HuH-7.5 (cell line): ENCODE results near the gene NSA2.
A peak's percentile ranks its signal among the peaks of the same experiment; 100 is the strongest.
"Not testable (repeated sequence)": the region's sequence is repeated elsewhere in the genome, so short reads cannot be mapped to it uniquely, and the experiment has no call there.

Experiments used
- DNase-seq: peaks from one replicate; pipeline ENCODE4 v3.0.0; 2011; ENCODE audit warnings: low spot score

The NSA2 gene

GRCh38 chr5:74766849-74767578 lies at the start of gene NSA2, which contains the start of gene GFM2:
NSA2 (plus strand) TSS chr5:74767249; CDS start chr5:74767361, 112 bp downstream.
GFM2 (minus strand) TSS chr5:74767117; CDS start chr5:74763742, 3,375 bp downstream.
- DNase-seq = peak; percentile 16

GRCh38 chr5:74717596-74717995 lies 49.5 kb upstream of the NSA2 start:
- DNase-seq = no peak

- DNase-seq = no peak
Observed at GRCh38 chr5:74722271-74722670, 44.8 kb upstream of the NSA2 start.

DNA sequence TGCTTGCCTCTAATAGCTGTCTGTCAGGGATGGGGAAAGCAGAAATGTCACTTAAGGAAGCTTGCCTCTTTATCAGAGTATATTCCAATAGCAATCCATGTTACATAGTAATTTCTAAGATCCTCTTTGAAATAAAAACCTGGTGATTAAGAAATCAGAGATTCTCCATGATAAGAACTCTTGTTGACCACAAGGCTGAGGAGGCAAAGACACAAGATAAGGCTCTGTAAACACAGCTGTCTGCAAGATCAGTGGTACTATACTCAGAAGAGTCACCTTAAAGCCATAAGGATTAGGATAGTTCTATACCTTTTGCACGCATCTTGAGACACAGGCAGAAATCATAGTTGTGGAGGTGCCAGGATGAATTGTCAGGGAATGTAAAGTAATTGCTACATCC lies 41.7 kb upstream of the NSA2 start:
- DNase-seq = no peak

DNA sequence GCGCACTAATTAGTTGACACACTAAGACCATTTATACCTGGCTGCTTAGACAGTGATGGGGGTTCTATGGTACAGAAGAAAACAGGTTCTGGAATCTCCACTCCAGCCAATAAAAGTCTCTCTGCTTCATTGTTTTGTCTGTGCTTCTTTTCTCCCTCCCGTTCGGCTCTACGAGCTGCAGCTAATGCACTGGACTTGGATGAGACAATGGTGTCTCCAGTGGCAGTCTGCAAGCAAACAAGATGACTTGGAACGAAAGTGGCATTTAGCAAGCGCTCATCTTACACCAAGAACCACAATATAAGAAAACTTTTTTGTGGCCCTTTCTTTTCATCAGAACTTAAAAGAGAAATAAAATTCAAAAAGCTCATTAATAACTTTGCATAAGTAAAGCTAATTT lies 30.3 kb upstream of the NSA2 start:
- no peak for DNase-seq

DNA sequence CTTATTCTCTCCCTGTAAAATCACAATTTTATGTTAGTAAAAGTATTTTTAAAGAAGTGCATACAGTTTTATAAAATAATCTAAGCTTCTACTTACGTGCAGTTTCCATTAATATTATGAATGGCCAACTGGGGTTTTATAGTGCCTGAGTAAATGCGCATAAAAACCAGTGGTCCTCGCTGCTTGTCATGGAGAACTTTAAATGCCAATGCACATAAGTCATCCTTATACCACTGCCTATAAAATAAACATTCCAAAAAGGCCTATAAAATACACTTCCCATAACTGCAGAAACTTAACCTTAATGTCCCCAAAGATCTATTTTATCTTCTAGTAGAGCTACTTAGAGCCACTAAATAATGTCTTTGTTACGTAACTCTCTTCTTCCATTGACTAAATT lies 28.6 kb upstream of the NSA2 start:
- no peak for DNase-seq

DNA sequence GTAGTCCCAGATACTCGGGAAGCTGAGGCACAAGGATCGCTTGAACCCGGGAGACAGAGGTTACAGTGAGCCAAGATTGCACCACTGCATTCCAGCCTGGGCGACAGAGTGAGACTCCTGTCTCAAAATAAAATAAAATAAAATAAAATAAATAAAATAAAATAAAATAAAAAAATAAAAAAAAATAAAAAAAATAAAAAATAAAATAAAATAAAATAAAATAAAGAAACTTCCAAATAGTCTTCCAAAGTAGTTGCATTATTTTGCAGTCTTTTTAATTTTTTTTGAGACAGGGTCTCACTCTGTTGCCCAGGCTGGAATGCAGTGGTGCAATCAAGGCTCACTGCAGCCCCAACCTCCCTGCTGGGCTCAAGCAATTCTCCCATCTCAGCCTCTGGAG lies 18.3 kb upstream of the NSA2 start:
- DNase-seq = not testable (repeated sequence)

DNA sequence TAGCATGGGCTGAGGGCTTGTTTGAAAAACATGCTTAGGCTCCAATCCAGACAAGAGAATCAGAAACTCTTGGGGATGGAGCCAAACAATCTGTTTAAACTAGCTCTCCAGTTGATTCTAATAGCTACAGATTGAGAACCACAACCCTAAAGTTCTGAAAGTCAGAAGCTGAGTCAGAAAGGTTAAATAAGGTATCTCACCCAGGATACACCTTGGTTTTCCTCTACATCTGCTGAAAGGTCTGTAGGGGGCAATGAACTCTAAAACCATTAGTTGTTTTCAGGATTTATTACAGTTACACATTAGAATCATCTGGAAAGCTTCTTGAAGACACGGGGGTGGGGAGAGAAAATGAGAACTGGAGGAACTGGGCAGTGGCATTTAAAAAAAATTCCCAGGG lies 5.8 kb upstream of the NSA2 start:
- no peak for DNase-seq

GRCh38 chr5:74762599-74762998 lies 4.5 kb upstream of the NSA2 start:
- no peak for DNase-seq

GRCh38 chr5:74763504-74763903 lies 3.5 kb upstream of the NSA2 start:
- DNase-seq = no peak

- no peak for DNase-seq
Observed at GRCh38 chr5:74765201-74765600, 1.8 kb upstream of the NSA2 start.

- no peak for DNase-seq
Observed at GRCh38 chr5:74765929-74766328, 1.1 kb upstream of the NSA2 start.

GRCh38 chr5:74766418-74766848 lies 616 bp upstream of the NSA2 start:
- DNase-seq = peak; percentile 14

DNA sequence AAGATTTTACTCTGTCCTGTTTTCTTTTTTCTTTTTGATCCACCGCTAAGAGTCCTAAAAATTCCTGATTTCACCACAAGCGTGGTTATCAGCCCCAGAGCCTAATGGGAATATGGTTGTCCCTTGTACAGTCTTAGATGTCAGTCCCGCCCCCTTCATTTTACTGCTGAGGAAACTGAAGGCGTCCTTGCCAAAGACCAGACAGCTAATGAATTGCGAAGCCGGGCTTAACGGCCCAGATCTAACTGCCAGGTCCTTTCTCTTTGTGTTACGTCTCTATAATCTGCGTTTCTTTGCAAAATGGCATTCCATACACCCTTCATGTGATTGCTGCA lies 497 bp downstream of the NSA2 start:
- no peak for DNase-seq

DNA sequence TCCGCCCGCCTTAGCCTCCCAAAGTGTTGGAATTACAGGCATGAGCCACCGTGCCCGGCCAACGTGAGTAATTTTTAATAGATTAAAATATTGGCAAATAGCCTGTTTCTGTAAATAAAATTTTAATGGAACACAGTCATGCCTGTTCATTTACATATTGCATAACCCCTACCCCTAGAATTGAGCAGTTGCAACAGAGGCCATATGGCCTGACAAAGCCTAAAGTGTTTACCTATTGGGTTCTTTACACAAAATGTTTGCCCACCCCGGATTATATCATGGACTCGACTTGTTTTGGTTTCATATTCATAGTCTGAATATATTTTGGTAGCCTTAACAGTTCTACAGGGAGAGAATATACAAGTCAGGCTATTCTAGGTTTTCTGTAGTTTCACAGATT lies 5.3 kb downstream of the NSA2 start:
- no peak for DNase-seq

GRCh38 chr5:74778609-74779008 lies 11.6 kb downstream of the NSA2 start:
- no peak for DNase-seq

DNA sequence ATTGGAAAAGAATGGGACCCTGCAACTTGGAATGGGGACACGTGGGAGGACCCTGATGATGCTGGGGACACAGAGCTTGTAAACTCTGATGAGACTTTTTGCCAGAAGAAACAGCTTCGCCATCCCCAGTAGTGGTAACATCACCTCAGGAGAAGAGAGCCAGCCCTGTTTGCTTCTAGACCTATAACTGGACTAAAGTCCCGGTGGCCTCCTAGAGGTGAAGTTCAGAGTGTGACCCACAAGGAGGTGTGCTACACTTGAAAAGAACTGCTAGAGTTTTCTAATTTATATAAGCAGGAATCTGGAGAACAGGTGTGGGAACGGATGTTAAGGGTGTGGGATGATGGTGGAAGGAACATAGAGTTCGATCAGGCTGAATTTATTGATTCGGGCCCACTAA lies 19.8 kb downstream of the NSA2 start:
- no peak for DNase-seq

GRCh38 chr5:74787424-74787823 lies 20.4 kb downstream of the NSA2 start:
- DNase-seq = no peak

- DNase-seq = not testable (repeated sequence)
Observed at GRCh38 chr5:74791669-74792068, 24.6 kb downstream of the NSA2 start.

DNA sequence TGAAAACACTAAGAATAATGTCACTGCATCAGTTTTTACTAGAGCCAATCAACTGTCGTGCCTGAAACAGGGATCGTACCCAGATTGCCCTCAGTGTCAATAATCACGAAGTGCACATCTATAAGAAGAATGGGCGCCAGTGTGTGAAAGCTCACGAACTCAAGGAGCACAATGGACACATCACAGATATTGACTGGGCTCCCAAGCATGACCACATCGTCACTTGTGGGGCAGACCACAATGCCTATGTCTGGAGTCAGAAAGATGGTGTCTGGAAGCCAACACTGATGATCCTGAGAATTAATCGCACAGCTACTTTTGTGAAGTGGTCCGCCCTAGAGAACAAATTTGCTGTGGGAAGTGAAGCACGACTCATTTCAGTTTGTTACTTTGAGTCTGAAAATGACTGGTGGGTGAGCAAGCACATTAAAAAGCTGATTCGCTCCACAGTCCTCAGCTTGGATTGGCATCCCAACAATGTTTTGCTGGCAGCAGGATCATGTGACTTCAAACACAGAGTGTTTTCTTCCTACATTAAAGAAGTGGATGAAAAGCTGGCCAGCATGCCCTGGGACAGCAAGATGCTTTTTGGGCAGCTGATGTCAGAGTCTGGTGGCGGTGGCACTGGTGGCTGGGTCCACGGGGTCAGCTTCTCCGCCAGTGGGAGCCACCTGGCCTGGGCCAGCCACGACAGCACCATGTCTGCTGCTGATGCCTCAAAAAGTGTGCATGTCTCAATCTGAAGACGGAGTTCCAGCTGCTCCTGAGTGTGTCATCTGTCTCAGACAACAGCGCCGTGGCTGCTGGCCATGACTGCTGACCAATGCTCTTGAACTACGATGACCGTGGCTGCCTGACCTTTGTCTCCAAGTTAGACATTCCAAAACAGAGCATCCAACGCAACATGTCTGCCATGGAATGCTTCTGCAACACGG lies 32.2 kb downstream of the NSA2 start:
- no peak for DNase-seq

DNA sequence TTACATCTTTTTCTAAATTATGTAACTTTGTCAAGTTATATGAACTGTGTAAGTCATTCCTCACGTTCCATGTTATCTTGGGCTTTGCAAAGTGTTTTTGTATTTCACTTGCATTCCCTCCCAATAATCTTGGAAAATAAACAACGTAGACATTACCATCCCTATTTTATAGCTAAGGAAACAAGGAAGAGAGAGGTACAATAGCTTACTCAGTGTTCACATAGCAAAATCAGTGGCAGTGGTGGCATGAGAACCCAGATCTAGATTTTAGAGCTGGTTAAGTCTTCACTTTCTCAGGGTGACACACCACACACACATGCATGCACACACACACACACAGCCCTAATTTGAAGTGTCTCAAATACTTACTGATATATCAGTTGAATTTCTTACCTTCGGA lies 34.1 kb downstream of the NSA2 start:
- DNase-seq = no peak

DNA sequence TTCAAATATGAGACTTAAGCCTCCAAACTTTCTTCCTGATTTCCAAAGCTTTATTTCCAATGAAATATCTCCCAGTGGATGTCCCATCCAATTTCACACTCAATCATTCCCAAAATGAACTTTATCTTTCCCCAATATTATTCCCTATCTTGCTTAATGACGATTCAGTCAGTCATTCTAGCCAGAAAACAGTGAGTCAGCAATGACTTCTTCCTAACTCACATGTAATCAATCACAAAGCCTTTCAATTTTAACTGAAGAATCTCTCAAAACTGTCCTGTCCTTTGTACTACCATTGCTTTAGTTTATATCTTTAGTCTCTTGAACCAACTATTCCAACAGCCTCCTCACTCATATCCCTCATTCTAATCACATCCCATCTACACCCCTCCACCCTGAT lies 34.9 kb downstream of the NSA2 start:
- no peak for DNase-seq

DNA sequence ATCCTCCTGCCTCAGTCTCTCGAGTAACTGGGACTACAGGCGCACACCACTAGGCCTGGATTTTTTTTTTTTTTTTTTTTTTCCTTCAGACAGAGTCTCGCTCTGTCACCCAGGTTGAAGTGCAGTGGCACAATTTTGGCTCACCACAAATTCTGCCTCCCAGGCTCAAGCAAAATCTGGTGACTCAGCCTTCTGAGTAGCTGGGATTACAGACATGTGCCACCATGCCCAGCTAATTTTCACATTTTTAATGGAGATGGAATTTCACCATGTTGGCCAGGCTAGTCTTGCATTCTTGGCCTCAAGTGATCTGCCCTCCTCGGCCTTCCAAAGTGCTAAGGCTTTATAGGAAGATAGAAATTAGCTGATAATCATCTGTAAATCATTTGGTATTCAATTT lies 43.9 kb downstream of the NSA2 start:
- no peak for DNase-seq
